CD14-positive monocyte (primary cell): ENCODE results near the gene TBCK. TPM values are rescaled to one million over a fixed set of nuclear protein-coding genes. Genes with fewer than 3 reads are reported as not detected.

Experiments used
- DNase-seq, 3 donors: peaks; one replicate each; pipeline ENCODE4 v3.0.0-alpha.2; 2011 to 2022
- H2AFZ ChIP-seq: 2 replicates; pipeline ENCODE4 v1.6.0; 2012; ENCODE audit warnings: mild to moderate bottlenecking, low read depth, low read length, inconsistent platforms; ENCODE audit not compliant: insufficient read depth, poor library complexity, severe bottlenecking
- H3K27ac ChIP-seq, 2 donors: 1 replicate in 1 of 2; 2 replicates in 1 of 2; pipeline ENCODE4 v1.5.1; 2012 to 2013; ENCODE audit warnings: low read length in 2 of 2, control low read depth in 1 of 2, inconsistent platforms in 1 of 2, low read depth in 1 of 2, mild to moderate bottlenecking in 1 of 2
- H3K27me3 ChIP-seq, 2 donors: one replicate each; pipeline versions ENCODE4 v1.6.0 to v1.6.1; 2011 to 2013; ENCODE audit warnings: low read length in 2 of 2; ENCODE audit not compliant: control insufficient read depth in 2 of 2, insufficient read depth in 2 of 2
- H3K36me3 ChIP-seq, 2 donors: replicated peaks in 1 of 2; 1 replicate in 1 of 2; 2 replicates in 1 of 2; pipeline versions ENCODE4 v1.5.1 to v1.6.1; 2012 to 2013; ENCODE audit warnings: low read length in 2 of 2, control low read depth in 1 of 2, inconsistent platforms in 1 of 2, mild to moderate bottlenecking in 1 of 2; ENCODE audit not compliant: insufficient read depth in 2 of 2, control insufficient read depth in 1 of 2
- H3K4me1 ChIP-seq, 2 donors: 1 replicate in 1 of 2; 2 replicates in 1 of 2; pipeline versions ENCODE4 v1.5.1 to v1.6.1; 2012 to 2013; ENCODE audit warnings: low read length in 2 of 2, control low read depth in 1 of 2, inconsistent platforms in 1 of 2, mild to moderate bottlenecking in 1 of 2, moderate library complexity in 1 of 2; ENCODE audit not compliant: insufficient read depth in 2 of 2, control insufficient read depth in 1 of 2
- H3K4me2 ChIP-seq: replicated peaks from 2 replicates; pipeline ENCODE3; 2012; ENCODE audit warnings: low read length, moderate library complexity, mild to moderate bottlenecking; ENCODE audit not compliant: poor library complexity, severe bottlenecking; ENCODE audit errors: extremely low read depth
- H3K4me3 ChIP-seq, 3 experiments: fragments of 200-600 bp in 1 of 3; sonication (generic) in 1 of 3; replicated peaks in 1 of 3; 1 replicate in 2 of 3; 2 replicates in 1 of 3; pipeline ENCODE4 v1.5.1; 2011 to 2013; ENCODE audit warnings: low read length in 3 of 3, mild to moderate bottlenecking in 3 of 3, control low read depth in 2 of 3, low read depth in 2 of 3, inconsistent platforms in 1 of 3, moderate library complexity in 1 of 3
- H3K79me2 ChIP-seq: 2 replicates; pipeline ENCODE4 v1.6.0; 2012; ENCODE audit warnings: mild to moderate bottlenecking, control low read depth, inconsistent platforms, low read length, moderate library complexity; ENCODE audit not compliant: insufficient read depth
- H3K9ac ChIP-seq: 2 replicates; pipeline ENCODE4 v1.6.0; 2017; ENCODE audit warnings: low read length, mild to moderate bottlenecking; ENCODE audit not compliant: insufficient read depth, poor library complexity, severe bottlenecking
- H3K9me3 ChIP-seq, 2 donors: replicated peaks in 1 of 2; 1 replicate in 1 of 2; 2 replicates in 1 of 2; pipeline versions ENCODE4 v1.5.1 to v1.6.1; 2012 to 2013; ENCODE audit warnings: low read length in 2 of 2, control low read depth in 1 of 2; ENCODE audit not compliant: control insufficient read depth in 1 of 2, insufficient read depth in 1 of 2
- H4K20me1 ChIP-seq: 2 replicates; pipeline ENCODE4 v1.6.0; 2012; ENCODE audit warnings: mild to moderate bottlenecking, low read length, control low read depth, moderate library complexity; ENCODE audit not compliant: insufficient read depth
- H3K27ac Mint-ChIP-seq, 7 donors: one replicate each; pipeline ENCODE4 v1.8.0; 2020; ENCODE audit warnings: mild to moderate bottlenecking in 7 of 7, mixed read lengths in 7 of 7, moderate library complexity in 6 of 7, inconsistent platforms in 2 of 7
- H3K27me3 Mint-ChIP-seq, 3 donors: one replicate each; pipeline ENCODE4 v1.8.0; 2021 to 2022; ENCODE audit warnings: low read depth in 3 of 3, mild to moderate bottlenecking in 3 of 3, mixed read lengths in 3 of 3, moderate library complexity in 3 of 3, inconsistent platforms in 1 of 3
- H3K36me3 Mint-ChIP-seq, 2 donors: one replicate each; pipeline ENCODE4 v1.8.0; 2020; ENCODE audit warnings: mixed read lengths in 2 of 2, inconsistent platforms in 1 of 2, mild to moderate bottlenecking in 1 of 2
- H3K4me1 Mint-ChIP-seq: one replicate; pipeline ENCODE4 v1.8.0; 2020; ENCODE audit warnings: mild to moderate bottlenecking, mixed read lengths
- H3K4me3 Mint-ChIP-seq, 2 donors: one replicate each; pipeline ENCODE4 v1.8.0; 2020; ENCODE audit warnings: mild to moderate bottlenecking in 2 of 2, mixed read lengths in 2 of 2, moderate library complexity in 1 of 2
- H3K9me3 Mint-ChIP-seq, 7 donors: one replicate each; pipeline ENCODE4 v1.8.0; 2020 to 2022; ENCODE audit warnings: mixed read lengths in 7 of 7, mild to moderate bottlenecking in 6 of 7, moderate library complexity in 6 of 7, inconsistent platforms in 2 of 7
- CTCF ChIP-seq: fragments of 200-600 bp; IDR thresholded peaks from one replicate; pipeline ENCODE4 v1.8.0; 2022; ENCODE audit warnings: antibody characterized with exemption, mild to moderate bottlenecking
- WGBS: methylation state at CpG from one replicate; pipeline ENCODE4 v1.1.5; 2013; ENCODE audit warnings: missing lambda C conversion rate; ENCODE audit not compliant: insufficient coverage; 5-methylcytosine and 5-hydroxymethylcytosine counted together
- intact Hi-C, 2 donors: fragments of 100-400 bp; cut with micrococcal nuclease; formaldehyde crosslinking; loops; one replicate each; pipeline versions ENCODE4 v1.15.0 to v1.15.1; 2023
- polyA plus RNA-seq, 3 donors: library from polyadenylated mRNA; depleted of rRNA in 1 of 3; unstranded in 2 of 3; stranded (reverse) in 1 of 3; fragments of 300-500 nt in 2 of 3; fragments of >200 nt in 1 of 3; fragmentation: Illumina TruSeq in 2 of 3; gene quantifications; 1 replicate in 2 of 3; 2 replicates in 1 of 3; pipeline ENCODE4 v1.2.3, GENCODE V29; 2012 to 2021

The TBCK gene
- polyA plus RNA-seq, 3 donors = 8.0 to 14.0 (median 12.5) TPM

GRCh38 chr4:106270736-106271135, 45.3 kb downstream of the TBCK start:
- H3K4me1 Mint-ChIP-seq = no peaks in the 10 kb centered on the region
- H3K79me2 ChIP-seq = no peaks in the 10 kb centered on the region
- DNase-seq = no peak
- WGBS = no CpG with 5 or more reads among the region's 1 CpG
- H3K27ac ChIP-seq = no peak overlapping the region
- H3K36me3 Mint-ChIP-seq = peaks cover 7 to 10% of the 10 kb centered on the region in 2 donors
- no peaks in the 10 kb centered on the region for H3K4me1 ChIP-seq
- peaks cover 0 to 9% of the 10 kb centered on the region in 2 donors for H3K36me3 ChIP-seq
- H3K4me3 Mint-ChIP-seq = no peak overlapping the region
- H2AFZ ChIP-seq = no peak overlapping the region
- no peaks in the 10 kb centered on the region for H3K27me3 ChIP-seq
- H3K9me3 ChIP-seq = no peaks in the 10 kb centered on the region
- no peak overlapping the region for H3K4me2 ChIP-seq
- H3K9me3 Mint-ChIP-seq = peaks cover 0 to 1% (median 0%) of the 10 kb centered on the region in 7 donors
- H3K27me3 Mint-ChIP-seq = no peaks in the 10 kb centered on the region
- no peak overlapping the region for H3K27ac Mint-ChIP-seq
- no peak for TF ChIP-seq CTCF
- no peak overlapping the region for H3K9ac ChIP-seq
- intact Hi-C loops = no loop called here
- H3K4me3 ChIP-seq = no peak overlapping the region
- H4K20me1 ChIP-seq = no peaks in the 10 kb centered on the region

DNA sequence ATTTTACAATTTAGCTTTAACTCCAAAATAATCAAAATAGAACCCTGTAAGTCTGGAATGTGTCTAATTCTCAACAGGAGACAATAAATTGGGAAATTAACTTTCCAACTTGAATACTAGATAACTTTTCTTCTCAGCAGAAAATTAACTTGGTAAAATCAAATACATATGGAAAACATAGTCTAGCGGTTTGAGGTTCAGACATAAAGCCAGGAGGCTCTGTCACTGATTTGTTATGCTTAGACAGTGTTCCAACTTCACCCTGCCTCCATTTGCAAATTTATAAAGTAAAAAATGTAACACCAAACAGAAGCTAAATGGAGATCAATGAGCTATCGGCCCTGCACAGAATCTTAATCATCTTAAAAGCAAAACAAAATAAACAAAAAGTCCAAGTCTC, 46.3 kb downstream of the TBCK start:
- peaks cover 5 to 7% of the 10 kb centered on the region in 2 donors for H3K36me3 Mint-ChIP-seq
- Histone ChIP-seq H3K36me3 (peaks cover 0 to 6% of the 10 kb centered on the region in 2 donors), H3K79me2 (no peaks in the 10 kb centered on the region), H3K9ac (no peak overlapping the region), H3K4me2 (no peak overlapping the region), H3K27ac (no peak overlapping the region), H4K20me1 (no peaks in the 10 kb centered on the region), H3K4me1 (no peaks in the 10 kb centered on the region), H3K4me3 (no peak overlapping the region), H3K27me3 (no peaks in the 10 kb centered on the region), H2AFZ (no peak overlapping the region), H3K9me3 (no peaks in the 10 kb centered on the region)
- no peak for DNase-seq
- intact Hi-C loops = no loop called here
- H3K4me3 Mint-ChIP-seq = no peak overlapping the region
- H3K9me3 Mint-ChIP-seq = peaks cover 0 to 1% (median 0%) of the 10 kb centered on the region in 7 donors
- H3K4me1 Mint-ChIP-seq = no peaks in the 10 kb centered on the region
- H3K27me3 Mint-ChIP-seq = no peaks in the 10 kb centered on the region
- no peak overlapping the region for H3K27ac Mint-ChIP-seq
- no CpG with 5 or more reads among the region's 2 CpGs for WGBS
- TF ChIP-seq CTCF = no peak
